ENCODE measurements around the gene THEMIS2.
"Not testable (repeated sequence)": the region's sequence is repeated elsewhere in the genome, so short reads cannot be mapped to it uniquely, and the experiment has no call there.

The THEMIS2 gene

DNA sequence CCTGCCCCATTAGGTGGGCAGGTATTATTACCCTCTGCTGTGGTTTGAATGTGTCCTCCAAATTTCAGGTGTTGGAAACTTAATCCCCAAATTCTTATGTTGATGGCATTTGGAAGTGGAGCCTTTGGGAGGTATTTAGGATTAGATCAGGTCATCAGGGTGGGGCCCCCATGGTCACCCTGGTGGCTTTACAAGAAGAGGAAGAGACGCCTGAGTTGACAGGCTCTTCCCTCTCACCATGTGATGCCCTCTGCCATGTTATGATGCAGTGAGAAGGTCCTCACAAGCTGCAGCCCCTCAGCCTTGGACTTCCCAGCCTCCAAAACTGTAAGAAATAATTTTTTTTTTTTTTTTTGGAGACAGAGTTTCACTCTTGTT is 8.8 kb upstream of the THEMIS2 start:
- DNase-seq, result no peak

DNA sequence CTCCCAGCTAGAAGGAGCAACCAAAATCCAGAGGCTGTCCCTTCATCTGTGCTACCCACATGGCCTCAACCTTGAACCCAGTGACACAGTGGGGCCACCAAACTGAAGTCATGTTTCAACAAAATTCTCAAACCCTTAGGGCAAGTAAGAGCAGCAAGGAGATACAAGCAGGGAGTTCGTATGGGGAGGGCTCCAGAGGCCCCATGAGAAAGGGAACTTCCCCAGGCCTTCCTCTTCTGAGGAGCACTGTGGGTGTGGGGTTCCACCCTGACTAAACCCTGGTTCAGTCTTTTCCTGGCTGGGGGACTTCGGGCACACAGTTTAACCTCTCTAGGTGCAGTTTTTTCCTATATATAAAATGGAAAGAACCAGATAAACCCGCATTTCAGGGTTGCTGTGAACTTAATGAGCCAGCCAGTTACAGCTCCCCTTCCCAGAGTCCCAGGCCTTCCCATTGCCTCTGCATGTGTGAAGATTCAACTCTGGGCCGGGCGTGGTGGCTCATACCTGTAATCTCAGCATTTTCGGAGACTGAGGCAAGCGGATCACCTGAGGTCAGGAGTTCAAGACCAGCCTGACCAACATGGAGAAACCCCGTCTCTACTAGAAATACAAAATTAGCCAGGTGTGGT is 8.0 kb upstream of the THEMIS2 start:
- peak; percentile 27 for DNase-seq

DNA sequence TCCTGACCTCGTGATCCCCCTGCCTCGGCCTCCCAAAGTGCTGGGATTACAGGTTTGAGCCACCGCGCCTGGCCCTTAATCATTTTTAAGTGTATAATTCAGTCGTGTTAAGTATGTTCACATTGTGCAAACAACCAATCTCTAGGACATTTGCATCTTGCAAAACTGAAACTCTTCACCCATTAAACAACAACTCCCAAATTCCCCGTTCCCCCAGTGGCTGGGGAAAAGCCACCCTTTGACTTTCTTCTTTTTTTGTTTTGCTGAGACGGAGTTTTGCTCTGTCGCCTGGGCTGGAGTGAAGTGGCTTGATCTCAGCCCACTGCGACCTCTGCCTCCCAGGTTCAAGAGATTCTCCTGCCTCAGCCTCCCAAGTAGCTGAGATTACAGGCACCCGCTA is 6.5 kb upstream of the THEMIS2 start:
- no peak for DNase-seq

DNA sequence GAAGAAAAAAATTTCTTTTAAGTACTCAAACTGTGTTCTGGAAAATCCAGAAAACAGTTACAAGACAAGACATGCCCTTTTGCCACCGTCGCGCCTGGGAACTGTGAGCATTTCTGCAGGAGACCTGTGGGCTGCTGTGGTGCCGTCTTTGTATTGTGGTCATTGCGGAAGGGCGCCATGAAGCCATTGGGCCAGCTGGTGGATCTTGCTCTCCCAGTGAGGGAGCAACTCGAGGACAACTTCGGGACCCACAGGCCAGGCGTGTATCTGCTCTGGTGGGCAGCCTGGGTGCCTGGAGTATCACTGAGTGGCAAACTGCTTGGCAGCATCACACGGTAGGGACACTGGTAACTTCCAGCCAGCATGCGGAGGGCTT is 3.8 kb upstream of the THEMIS2 start:
- DNase-seq, result no peak

DNA sequence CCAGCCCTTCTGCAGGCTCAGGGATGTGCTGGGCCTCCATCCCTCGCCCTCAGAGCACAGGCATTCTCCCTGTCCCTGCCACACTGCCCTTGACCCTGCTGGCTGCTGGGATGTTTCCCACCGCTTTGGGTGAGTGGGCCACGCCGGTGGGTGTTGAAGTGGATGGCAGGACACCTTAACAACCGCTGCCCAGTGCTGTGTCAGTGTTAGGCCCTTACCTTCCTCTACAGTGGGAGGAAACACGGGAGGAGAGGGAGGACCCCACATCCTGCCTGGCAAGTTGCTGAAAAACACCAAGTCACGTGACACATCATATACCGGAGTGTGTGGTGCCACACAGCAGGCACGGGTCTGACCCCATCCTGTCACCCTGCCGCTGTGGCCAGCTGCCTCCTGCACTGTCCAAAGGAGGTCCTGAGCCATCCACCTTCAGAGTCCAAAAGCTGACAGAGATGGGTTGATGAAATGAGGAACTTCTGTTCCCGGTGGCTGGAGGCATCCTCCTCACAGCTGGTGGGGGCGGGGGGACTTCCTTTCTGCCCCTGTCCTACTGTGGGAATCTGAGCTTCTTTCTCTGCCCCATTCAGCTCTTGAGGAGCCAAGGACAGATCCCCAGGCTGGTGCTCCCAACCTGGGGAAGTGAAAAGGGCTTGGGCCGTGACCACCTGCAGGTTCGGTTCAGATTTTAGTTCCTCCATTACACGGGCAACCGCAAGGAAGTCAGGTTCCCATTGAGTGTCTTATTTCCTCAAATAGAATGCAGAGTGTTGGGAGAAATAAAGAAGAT is 3.2 kb upstream of the THEMIS2 start:
- DNase-seq, result peak; percentile 36

DNA sequence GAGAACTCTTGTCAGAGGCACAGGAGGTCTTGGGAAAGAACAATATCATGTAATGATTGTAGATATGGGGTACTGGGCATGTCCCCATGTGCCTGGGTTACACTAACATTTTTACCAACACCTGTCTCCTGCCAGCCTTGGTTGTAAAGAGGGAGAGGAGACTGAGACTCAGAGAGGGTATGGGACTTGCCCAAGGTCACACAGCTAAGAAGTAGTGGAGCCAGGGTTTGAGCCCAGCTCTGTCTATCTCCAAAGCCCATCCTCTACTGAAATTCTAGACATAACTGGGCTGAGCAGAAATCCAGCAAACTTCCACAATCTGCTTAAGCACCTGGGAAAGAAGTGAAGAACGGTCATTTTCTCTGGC is 2.6 kb upstream of the THEMIS2 start:
- no peak for DNase-seq

DNA sequence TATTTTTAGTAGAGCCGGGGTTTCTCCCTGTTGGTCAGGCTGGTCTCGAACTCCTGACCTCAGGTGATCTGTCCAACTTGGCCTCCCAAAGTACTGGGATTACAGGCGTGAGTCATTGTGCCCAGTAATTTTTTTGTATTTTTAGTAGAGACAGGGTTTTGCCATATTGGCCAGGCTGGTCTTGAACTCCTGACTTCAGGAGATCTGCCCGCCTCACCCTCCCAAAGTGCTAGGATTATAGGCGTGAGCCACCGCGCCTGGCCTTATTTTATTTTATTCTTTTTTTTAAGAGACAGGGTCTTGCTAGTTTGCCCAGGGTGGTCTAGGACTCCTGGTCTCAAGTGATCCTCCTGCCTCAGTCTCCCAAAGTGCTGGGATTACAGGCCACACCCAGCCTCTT is 1.3 kb upstream of the THEMIS2 start:
- DNase-seq, result not testable (repeated sequence)

DNA sequence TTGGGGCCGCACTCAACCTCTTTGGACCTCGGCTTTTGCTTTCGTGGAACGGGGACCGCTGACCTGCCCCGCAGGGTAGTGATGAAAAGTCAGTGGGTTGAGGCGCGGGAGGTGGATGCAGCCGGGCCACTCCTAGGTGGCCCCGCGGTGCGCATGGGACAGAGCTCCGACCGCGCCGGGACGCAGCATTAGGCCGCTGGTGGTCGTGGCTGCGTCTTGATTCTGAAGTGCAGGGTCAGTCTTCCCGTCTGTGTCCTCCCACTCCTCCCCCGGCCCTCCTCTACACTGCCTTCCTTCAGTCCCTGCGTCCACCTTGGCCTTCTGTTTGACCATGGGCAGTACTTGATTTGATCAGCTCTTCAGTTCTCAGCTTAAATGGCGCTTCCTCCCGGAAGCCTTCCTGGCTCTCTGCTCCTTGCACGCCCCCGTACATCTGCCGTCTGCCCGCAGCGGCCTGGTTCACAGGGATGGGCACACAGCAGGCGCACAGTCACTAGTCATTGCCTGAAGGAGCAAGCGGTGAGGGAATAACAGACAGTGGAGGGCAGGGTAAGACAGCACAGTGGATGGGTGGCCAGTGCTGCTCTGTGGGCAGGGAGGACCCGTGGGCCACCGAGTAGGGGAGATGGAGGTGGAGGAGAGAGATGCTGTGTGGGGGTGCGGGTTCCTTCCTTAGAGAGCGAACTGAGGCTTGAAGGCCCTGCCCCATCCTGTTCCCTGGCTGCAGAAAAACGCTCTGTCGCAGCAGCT is 633 bp downstream of the THEMIS2 start:
- peak; percentile 7 for DNase-seq

DNA sequence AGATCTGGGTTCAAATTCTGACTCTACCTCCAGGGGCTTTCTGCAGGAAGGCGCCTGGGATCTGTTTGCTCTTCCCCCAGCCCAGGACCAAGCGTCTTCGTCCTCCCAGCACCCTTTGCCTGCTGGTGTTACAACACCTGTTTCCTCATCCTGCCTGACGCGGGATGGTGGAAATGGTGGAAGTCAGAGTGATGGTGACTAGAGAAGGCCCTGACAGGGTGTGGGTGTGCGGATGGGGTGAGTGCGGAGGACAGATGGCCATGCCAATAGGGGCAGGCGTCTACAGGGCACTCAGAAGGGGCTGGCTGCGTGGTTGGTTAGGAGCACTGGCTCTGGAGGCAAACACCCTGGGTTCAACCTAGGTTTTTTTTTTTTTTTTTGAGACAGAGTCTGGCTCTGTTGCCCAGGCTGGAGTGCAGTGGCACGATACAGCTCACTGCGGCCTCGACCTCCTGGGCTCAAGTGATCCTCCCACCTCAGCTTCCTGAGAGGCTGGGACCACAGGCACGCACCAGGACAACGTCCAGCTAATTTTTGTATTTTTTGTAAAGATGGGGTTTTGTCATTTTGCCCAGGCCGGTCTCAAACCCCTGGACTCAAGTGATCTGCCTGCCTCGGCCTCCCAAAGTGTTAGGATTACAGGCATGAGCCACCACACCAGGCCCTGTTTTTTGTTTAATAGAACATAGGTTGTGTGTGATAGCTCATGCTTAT is 1.5 kb downstream of the THEMIS2 start:
- no peak for DNase-seq

DNA sequence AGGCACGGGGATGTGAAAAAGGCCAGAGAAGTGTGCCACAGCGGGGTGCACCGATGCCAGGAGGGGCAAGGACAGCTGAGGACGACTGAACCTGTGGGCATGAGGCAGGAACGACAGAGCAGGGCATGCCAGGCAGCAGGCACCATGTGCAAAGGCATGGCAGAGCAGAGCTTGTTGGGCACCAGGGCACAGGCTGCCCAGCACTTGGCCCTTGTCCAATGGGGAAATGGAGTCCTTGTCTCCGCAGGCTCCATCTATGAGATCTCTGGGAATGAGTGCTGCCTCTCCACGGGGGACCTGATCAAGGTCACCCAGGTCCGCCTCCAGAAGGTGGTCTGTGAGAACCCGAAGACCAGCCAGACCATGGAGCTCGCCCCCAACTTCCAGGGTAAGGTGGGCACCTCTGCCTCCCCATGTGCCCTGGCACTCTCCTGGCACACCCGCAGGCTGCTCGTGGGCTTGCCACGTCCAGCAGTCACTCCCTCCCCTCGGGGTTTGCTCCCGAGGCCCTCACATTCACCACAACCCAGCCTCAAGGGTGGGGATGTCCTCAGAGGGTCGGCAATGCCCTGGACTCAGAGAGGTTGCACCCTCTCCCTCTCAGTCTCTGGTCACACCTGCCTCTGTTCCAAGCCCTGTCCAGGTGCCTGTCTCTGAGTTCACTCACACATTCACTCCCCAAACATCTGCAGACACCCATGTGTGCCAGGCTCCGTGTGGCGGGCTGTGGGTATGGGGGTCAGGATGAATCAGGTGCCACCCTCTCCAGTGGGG is 4.2 kb downstream of the THEMIS2 start:
- DNase-seq, result no peak

DNA sequence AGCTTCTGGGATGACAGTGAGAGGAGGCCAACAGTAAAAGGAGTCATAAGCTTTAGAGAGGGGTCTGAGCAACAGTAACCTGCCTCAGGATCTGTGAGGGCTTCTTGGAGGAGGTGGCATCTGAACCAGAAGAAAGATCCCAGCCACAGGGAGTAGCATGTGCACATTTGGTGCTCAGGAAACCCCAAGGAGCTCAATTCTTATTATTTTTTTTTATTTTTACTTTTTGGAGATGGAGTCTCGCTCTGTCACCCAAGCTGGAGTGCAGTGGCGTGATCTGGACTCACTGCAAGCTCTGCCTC is 4.7 kb downstream of the THEMIS2 start:
- DNase-seq, result no peak

DNA sequence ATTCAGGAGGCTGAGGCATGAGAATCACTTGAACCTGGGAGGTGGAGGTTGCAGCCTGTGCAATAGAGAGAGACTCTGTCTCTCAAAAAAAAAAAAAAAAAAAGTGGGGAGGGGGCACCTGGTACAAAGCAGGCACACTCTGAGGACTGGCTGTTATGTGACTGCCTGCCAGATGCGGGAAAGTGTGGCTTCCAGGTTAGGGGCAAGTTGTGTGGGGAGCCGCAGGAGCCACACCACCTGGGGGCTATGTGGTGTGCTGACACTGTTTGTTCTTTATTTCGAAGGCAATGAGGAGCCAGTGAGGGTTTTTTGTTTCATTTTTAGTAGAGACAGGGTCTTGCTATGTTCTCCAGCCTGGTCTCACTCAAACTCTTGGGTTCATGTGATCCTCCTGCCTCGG is 5.7 kb downstream of the THEMIS2 start:
- no peak for DNase-seq

DNA sequence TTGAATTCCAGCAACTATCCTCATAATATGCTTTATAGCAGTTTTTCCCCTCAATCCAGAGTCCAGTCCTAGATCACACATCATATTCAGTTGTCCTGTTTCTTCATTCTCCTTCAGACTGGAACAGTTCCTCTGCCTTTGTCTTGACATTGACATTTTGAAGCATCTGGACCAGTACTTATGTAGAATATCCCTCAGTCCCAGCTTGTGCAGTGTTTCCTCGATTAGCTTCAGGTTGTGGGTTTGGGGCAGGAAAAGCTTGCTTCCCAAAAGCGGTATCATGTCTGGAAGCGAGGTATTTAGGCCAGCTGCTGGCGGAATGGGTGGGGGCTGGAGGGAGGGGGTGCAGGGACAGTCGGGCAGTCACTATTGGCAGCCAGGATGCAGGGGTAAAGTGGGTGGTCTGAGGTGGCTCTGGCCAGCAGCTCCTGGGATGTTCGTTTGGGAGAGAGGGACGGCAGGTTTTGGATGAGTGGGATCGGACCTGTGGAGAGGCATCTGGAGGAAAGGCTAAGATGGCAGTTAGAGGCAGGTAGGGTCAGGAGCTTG is 6.5 kb downstream of the THEMIS2 start:
- DNase-seq, result no peak

DNA sequence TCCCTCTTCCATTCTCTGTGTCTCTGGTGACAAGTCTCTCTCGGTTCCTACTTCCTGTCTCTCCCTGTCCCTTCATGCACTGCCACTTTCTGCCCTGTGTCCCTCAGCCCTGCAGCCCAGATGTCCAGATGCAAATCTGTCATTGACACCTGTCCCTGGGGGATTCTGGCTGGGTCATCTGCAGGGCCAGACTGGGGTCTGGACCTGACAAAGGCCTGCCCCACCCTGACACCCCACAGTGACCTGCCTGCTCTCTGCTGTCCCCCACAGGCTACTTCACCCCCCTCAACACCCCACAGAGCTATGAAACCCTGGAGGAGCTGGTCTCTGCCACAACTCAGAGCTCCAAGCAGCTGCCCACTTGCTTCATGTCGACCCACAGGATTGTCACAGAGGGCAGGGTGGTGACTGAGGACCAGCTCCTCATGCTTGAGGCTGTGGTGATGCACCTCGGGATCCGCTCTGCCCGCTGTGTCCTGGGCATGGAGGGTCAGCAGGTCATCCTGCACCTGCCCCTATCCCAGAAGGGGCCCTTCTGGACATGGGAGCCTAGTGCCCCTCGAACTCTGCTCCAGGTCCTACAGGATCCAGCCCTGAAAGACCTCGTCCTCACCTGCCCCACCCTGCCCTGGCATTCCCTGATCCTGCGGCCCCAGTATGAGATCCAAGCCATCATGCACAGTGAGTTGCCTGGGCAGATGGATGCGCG is 7.2 kb downstream of the THEMIS2 start:
- DNase-seq, result no peak

DNA sequence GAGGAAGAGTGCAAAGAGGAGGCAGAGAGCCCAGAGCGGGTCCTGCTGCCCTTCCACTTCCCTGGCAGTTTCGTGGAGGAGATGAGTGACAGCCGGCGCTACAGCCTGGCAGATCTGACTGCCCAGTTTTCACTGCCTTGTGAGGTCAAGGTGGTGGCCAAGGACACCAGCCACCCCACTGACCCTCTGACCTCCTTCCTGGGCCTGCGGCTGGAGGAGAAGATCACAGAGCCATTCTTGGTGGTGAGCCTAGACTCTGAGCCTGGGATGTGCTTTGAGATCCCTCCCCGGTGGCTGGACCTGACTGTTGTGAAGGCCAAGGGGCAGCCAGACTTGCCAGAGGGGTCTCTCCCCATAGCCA is 10.2 kb downstream of the THEMIS2 start:
- DNase-seq, result no peak

DNA sequence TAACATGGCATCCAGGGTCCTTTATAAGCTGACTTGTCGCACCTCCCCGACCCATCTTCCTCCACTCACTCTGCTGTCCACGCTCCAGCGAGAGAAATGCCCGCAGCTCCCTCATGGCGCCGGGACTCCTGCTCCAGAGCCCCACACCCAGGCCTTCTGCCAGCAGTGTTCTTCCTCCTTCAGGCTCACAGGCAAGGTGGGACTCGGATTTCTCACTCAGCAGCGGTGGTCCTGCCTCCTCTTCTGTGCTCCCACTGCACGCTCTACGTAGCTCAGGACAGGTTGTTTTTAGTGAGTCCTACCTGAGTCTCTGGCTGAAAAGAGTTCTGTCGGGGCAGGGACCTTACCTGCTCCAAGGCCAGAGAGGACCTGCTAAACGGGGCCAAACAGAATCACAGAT is 11.2 kb downstream of the THEMIS2 start:
- no peak for DNase-seq

DNA sequence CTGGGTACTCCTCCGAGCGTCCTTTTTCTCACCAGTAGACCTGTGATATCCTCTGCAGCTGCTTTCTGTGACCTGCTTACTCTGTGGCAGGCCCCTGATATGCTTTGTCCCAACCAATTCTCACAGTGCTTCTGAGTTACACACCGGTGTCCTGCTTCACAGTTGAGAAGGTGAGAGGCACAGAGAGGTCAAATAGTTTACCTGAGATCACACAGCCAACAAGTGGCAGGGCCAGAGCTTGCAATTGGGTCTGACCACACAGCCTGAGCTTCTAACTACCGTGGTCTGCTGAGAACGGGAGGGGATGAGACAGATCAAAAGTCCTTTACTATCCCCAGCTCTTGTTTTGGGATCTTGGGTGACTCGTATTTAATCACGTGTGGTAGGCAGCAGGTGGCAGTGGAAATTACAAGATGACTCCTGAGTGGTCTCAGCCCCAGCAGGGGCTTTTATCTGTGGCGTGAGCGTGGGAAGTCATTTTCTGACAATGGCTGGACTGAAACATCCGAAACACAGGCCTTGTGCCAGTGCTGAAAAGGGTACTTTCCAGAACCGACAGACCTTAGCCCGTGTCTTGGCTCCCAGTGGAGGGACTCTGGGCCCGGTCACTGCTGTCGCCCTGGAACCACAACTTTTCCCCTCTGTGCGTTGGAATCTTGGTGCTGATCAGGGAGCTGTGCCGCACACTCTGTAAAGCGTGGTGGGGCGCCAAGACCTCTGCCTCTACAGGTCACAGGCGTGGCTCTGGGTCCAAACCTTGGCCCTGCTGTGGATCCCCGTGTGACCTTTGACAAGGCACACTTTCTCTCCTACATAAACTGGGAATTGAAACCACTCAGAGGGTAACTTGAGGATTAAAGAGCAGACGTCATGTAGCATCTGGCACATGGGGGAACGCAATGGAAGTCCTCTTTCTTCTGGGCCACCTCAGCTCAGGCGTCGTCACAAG is 11.9 kb downstream of the THEMIS2 start:
- no peak for DNase-seq

DNA sequence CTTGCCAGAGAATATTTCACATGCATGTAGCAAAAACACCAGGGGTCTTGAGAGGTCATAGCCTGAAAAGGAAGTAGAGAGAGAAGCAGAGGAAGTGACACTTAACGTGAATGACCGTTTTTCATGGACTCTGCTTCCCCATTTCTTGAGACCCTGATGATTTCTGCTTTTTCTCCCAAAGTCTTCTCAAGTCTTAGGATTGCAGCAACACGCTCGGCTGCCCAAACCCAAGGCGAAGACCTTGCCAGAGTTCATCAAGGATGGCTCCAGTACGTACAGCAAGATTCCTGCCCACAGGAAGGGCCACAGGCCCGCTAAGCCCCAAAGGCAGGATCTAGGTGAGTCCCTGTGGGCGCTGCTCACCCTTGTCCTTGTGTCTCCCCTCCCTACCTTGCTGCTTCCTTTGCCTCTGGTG is 12.8 kb downstream of the THEMIS2 start:
- no peak for DNase-seq

DNA sequence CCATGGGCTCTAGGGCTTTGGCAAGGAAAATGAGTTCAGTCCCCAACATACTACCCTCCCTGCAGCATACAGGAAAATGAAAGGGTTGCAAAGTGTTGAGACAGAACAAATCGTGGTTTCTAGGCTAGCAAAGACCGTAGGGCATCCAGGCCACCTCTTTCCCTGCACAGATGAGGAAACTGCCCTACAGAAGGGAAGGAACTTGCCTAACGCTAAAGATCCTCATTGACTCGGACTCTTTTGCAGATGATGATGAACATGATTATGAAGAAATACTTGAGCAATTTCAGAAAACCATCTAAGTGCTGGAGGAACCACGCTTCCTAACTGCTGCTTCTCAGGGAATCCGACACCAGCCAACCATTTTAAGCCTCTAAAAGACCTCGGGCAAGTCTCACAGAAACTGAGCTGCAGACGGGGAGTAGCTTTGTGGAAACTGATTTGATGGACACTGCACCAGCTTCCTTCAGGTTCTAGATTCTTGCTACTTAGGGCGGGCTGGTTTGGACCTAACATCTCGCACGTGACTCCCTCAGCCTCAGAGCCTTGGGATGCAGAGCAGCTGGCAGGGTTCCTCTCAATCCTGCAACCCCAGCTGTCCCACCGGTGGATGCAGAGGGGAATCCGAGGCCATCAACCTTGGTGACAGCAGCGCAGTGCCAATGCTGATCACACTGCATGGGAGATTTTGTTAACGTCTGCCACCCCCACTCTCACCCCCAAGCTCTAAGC is 13.4 kb downstream of the THEMIS2 start:
- DNase-seq, result no peak

DNA sequence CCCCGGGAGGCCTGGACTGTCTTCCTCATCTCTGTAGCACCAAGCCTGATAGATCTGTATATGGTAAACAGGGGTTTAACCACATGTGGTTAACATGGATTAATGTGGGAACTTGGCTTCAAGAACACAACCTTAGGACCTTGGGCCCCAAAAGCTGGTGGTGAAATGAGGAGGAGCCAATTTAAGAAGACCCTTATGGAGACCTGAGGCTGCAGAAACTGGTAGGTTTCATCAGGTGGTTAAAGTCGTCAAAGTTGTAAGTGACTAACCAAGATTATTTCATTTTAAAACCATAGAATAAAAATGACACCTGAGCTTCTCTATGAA is 14.0 kb downstream of the THEMIS2 start:
- DNase-seq, result no peak
